Measurements from ENCODE around the gene ARID5B.

ARID5B gene

DNA sequence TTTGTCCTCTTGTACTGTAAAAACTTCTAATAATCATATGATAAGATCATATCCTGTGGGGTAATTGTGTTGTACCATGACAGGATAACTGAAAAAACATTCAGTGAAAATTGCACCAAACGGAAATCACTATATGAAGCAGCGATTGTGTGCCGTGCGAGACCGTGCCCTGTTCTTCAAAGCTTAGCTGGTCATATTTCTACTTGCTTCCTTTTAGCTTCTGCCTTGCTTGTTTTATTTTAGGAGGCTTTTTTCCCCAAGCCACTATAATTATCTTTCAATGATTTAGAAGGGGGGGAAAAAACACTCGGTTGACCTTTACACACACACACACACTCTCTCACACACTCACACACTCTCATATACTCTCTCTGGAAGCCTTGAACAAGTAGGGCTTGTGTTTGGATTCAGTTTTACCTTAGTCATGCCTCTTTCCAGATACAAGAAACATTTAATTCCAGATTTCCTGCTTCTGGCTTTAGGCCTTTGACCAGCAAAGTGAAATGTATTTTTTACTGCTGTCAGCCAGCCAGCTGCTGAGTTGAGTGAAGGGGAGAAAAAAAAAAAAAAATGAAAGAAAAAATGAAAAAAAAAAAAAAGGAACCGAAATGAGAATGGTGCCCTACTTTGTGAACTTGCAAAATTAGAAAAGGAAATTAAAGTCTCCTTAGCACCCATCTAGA is 181.4 kb downstream of the ARID5B start:
- peak; percentile 34 for DNase-seq

DNA sequence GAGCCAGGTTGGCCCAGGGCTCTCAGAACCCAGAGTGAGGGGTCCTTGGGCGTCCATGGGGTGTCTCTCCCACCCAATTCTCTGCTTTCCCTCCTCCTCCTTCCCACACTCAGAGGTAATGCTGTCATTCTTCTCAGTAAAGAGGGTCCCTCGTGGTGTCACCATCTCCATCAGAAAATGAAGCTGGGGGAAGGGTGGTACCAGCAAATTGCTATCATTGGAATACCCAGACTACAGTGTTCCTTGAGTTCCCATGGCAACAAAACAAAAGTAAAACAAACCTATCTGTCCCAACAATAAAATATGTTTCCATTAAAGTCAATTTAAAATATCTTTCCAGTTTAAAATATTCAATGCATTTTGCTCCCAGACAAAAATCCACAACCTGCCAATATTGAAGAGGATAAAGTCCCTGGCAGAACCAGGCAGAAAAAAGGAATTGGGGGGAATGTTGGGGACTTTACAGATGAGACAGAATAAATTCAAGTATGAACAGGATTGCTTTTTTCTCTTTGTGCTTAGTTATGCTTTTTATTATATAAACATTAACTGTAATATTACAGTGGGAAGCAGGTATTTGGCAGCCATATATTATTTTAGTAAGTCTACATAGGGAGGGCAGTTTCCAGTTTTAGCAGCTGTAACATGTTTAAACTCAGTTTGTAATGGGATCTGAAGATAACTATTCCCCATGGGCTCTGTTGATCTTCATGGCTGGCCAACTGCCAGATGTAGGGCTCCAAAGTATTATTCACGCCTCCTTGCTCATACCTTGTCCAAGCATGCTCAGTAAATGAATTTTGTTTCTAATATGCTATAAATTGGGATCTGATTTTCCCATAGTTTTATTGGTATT is 182.1 kb downstream of the ARID5B start:
- DNase-seq, result peak; percentile 45

DNA sequence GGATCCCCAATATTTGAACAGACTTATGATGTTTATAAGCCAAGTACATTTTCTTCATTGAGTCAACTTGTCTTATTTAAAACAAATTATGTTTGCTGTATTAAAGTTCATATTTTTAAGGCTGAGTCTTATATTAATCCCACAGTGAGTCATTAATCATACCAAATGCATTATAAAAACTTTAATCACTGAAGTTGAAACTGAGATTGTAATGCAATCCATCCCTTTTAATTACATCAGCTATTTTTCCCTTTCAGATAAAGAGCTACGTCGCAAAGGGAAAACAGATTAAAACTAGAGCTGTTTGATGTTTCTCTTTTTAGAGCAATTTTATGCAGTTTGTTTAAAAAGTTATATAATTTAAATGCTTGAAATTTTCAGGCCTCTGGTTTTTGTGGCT is 183.0 kb downstream of the ARID5B start:
- DNase-seq, result no peak

DNA sequence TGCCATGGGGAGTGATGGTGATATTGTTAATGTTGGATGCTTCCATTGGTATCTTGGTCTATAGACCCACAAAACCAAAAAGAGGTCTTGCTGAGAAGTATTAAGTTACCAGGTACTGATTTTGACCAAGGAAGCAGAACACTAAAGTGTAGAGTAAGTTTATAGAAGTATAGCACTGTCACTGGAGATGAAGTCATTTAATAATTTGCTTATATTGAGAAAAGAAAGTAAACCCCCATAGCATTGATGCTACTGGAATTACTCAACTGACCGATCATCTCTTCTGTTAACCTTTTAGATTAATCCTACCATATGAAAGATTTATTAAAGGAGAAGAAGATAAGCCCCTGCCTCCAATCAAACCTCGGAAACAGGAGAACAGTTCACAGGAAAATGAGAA is 183.9 kb downstream of the ARID5B start:
- no peak for DNase-seq

DNA sequence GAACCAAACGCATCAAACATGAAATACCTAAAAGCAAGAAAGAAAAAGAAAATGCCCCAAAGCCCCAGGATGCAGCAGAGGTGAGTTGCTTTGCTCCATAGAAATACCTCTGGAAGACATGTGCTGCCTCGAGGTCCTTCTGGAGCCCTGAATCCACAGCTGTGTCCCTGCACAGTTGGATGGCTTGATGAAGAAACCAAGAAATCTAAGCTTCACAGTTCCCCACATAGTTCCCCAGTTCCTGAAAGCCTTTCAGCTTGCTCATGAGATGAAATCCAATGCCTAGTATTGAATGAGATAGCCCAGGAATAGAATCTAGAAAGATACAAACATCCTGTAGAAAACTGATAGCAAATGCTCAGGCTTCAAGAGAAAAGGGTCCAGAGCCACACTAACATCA is 184.3 kb downstream of the ARID5B start:
- DNase-seq, result no peak

DNA sequence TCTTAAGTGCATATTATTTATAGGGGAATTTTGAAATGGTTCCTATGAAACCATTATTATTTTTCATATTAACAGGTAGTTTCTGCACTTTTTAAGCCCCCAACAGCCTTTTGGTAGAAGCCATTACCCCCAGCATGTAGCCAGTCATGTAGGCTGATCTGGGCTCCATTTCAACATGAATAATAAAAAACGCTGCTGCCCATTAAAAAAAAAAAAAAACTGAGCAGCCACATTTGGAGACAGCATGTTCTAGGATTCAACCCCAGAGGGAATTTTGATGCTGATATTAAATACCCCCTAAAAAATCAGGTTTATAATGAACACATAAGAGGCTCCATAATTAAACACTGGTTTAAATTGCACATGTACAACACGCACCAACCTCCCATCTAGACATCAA is 185.8 kb downstream of the ARID5B start:
- DNase-seq, result no peak

DNA sequence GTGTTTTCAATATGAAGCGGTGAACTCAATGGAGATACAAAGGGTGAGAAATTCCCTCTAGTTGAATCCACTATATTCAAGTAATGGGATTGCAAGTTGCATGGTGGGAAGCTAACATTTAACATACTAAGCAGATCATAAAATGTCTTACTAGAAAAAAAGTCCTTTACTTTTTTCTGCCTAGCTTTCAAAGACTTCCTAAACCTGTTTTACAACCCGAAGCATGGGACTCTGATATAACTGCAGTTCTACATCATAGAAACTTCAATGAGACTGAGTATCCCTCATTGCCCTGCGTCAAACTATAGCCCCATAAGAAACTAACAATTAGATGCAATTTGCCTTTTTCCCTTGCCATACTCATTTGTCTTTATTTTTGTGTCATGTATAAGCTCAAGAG is 187.3 kb downstream of the ARID5B start:
- no peak for DNase-seq

DNA sequence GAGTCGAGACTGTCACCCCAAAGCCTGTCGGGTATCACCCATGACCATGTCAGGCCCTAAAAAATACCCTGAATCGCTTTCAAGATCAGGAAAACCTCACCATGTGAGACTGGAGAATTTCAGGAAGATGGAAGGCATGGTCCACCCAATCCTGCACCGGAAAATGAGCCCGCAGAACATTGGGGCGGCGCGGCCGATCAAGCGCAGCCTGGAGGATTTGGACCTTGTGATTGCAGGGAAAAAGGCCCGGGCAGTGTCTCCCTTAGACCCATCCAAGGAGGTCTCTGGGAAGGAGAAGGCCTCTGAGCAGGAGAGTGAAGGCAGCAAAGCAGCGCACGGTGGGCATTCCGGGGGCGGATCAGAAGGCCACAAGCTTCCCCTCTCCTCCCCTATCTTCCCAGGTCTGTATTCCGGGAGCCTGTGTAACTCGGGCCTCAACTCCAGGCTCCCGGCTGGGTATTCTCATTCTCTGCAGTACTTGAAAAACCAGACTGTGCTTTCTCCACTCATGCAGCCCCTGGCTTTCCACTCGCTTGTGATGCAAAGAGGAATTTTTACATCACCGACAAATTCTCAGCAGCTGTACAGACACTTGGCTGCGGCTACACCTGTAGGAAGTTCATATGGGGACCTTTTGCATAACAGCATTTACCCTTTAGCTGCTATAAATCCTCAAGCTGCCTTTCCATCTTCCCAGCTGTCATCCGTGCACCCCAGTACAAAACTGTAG is 191.0 kb downstream of the ARID5B start:
- DNase-seq, result no peak

DNA sequence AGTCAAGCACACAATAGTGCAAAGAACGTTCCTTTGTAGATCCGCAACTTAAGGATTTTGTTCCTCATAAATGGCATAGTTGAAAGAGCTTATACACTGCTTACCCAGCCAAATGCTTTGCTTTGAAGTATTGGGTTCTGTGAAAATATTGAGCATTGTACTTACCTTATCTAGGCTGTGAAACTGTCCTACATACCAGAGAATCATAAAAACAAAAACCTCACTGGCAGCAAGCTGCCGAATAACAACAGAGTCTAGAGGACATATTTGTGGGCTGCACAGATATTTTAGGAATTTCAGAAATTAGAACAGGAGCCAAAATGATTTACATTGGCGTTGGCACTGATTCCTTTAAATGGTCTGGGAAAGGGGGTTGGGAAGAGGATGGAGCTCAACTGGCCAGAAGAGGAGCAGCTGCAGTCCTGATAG is 192.4 kb downstream of the ARID5B start:
- no peak for DNase-seq

DNA sequence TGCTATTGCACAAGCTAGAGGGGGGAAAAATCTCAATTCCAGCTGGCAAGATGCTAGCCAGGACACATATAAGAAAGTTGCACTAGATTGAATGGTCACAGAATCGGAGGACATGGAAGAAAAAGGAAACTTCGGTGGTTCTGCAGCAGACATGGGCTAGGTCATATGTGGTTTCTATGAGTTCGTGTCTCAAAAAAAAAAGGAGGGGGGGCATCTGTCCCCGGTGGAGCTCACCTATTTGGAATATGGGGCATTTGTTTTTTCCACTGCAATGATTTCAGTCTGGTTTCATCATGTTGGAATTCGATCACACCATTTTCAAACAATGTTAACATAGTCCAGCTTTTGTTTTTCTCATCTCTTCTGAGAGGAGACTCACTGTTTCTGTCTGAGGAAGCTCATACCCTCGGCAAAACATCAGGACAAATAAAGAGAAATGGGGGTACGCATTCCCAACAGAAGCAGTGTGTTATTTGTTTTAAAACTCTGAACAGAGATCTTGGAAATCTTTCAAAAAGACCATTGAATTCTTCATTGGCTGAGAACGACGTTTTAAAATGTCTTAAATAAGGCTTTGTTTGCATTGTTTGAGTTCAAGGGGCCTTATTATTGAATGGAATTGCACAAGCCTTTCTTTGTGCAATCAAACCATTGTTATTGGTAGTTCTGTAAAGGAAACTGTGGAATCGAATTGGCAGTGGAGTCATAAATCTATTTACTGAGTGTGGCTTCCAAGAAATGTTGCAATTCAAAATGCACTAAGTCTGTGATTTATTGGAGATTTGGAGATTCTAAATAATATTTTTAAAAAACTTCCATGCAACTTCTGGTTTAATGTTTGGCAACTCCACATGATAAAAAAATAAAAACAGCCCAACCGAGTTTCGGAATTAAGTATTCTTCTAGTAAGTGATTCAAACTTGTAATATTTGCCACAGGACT is 194.0 kb downstream of the ARID5B start:
- no peak for DNase-seq

DNA sequence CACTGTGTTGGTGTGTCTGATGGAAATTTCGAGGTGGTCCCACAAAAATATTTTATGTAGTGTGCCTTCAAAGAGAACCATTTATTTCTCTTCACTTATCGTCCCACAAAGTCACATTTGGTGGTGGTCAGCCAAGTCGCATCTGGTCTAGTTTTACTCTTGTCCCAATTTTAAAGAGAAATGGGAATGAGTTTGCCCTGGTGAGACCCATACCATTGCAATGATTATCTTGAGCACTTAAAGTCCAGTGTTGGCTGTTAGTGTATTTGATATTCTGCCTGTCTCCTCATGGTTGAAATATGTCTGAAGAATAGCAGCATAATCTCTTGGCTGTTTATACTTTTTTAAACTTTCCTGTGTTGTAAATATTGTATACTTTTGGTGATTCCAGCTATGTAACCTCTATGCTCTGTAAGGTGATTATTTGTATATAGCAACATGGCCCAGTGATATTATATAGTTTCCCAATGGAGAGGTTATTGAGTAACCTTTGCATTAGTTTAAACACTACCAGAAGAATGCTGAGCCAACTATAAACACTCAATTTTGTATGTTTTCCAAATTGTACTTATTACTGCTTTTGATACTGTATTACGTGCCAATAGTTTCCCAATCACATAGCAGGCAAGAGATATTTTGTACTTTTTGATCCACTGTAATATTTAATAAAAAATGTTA is 194.9 kb downstream of the ARID5B start:
- no peak for DNase-seq

DNA sequence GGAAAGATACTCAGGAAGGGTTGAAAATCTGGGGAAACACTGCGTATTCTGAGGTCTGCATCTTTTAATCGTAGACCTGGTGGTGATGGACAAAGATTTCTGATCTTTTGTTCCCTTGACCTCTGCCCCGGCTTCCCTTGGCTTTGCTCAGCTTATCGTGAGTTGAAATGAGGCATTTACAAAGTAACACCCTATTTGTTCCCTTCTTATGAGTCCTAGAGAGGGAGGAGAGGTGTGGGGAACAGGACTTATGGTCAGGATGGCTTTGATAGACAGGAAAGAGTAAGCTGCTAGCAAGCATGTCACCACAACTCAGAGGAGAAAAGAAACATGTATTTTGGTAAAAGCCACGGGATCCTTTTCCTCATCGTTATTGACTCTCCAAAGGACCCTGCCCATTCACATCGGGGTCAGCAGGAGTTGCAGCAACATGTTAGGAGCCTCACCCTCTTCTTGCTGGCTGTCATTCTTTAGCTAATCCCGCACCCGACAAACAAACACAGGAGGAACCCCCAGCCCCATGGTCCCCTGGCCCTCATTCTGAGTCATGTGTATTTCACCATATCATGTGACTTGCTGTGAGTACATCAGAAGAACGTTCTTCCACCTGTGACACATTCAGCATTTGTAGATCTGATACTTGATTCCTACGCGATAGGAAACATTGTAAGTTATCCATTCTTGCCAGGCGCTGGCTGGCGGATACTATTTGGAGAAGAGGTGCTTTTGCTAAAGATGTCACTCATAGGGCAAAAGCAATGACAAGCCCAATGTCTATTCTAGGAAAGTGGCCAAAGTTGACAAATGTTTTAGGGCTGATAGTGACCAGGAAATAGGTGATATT is 197.0 kb downstream of the ARID5B start:
- no peak for DNase-seq

DNA sequence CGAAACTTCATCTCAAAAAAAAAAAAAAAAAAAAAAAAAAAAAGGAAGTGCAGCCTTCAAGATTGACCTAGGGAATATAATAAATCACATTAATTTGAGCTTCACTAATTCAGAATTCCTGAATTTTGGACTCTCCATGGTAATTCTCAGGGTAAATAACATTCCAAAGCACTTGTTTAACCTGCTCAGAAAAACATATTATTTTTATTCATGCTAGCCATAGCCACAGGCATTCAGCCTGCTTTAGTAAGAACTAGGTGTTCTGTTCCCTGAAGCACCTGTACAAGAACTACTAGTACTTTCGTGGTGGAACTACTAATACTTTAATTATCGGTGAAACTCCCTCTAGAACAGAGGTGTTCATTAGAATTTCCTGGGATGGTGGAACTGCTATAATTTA is 197.8 kb downstream of the ARID5B start:
- DNase-seq, result no peak

DNA sequence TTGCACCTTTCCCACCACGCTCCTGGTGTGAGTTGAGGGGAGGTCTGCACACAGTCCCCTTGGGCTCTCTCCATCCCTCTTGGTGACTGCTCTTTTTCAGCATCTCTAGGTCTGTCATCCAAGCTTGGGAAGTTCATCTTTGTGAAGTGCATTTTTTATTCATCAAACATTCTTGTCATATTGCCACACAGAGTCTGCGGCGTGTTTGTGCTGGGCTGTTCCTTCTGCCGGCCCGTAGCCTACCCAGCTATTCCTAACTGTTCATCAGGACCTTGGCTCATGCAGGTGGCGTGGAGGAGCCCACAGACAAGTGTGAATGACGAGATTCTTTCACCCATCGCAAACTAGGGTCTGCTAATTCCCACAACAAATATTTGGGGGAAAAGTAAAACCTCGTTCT is 202.4 kb downstream of the ARID5B start:
- DNase-seq, result no peak

DNA sequence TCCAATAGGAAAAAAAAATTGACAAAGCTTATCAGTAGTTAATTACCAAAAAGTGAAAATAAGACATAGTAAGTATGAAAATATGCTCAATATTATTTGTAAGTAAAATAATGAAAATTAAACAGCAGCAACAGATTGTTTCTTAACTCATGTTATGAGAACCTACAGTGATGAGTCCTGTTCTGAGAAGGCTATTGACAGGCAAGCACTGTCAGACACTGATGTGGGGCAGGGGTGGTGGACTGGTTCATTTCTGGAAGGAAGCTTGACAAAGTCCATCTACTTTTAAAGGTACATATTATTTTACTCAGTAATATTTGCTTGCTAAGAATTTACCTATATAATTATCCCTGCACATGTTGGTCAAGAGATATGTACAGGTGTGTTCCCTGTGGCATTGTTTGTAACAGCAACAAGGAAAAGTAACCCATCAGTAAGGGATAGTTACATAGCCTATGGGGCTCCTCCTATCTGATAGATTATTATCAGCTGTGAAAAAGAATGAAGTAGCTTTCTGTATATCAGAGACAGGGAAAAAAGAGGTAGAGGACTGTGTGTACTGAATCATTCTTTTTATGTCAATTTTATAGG is 205.5 kb downstream of the ARID5B start:
- no peak for DNase-seq

DNA sequence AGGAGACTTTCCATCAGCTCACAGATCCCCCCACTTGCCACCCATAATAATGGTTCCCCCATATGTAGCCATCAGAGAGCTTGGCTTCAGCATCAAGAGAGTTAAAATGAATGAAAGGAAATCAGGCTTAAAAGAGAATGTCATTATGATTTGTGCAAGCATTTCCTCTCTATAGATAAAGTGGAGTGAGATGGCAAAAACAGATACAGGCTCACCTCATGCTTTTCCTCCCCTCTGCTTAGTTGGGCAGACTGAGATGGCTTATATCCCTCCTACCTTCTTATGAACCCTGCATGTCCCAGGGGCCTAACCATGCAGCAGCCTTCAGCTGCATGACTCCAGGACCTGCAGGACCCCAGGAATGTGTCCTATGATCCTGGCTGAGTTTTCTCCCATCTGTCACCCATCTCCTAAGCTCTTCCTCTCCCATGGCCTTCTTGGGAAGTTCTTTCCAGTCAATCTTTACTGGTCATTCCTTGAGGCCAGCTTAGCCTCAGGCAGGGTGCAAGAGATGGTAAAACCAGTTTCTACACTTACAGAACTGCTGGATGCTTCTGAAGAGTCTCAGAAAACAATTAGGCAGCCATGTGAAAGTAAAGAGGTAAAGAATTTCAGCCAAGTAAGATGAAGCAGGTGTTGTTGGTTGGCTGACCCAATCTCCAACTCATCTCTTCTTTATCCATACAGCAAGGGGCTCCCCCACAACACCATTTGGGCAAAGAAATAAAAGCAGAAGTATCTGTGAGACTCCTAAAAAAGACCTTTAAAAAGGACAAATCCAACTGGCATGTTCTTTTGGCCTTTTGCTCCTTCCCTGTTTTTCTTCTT is 207.5 kb downstream of the ARID5B start:
- no peak for DNase-seq

DNA sequence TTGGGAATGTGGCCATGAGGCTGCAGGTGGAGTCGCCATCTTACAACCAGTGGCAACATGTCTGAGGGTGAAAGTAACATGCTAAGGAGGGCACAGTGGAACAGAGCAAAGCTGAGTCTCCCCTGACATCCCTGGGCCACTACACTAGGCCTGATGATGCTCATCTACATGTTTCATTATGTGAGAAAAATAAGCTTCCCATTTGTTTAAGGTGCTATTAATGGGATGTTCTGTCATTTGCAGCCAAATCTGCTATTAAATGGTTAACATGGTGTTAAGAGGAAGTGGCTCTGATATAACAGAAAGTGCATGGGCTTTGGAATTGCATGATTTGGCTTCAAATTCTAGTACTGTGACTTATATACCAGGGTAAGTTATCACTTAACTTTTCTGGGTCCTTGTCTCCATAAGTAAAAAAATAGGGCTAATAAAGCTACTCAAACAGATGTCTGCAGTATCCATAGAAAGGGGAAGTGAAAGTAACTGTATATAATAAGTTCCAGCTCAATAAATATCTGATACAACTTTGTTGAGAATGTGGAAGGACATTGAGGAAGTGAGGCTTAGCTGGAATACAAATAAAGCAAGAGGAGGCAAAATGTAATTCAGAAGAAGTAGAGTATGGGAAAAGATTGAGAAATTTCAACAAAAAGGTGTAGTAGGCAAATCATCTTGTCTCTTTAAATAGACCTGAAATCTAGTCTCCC is 208.2 kb downstream of the ARID5B start:
- no peak for DNase-seq

DNA sequence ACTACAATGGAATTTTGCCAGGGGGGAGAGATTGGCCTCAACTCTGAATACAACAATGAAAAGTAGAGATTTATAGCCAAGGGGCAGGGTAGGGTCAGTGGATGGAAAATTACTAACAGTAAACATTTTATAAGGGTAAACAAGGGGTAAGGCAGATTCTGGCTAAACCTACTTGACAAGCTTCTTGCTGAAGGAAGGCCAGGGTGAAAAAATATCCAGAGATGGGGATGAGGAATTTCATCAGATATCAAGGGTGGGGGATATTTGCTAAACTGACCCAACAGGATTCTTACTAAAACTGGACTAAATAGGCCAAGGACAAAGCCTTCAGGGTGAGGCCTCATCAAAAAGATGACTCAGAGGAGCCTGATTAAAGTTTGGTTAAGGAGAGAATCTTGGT is 210.8 kb downstream of the ARID5B start:
- no peak for DNase-seq

DNA sequence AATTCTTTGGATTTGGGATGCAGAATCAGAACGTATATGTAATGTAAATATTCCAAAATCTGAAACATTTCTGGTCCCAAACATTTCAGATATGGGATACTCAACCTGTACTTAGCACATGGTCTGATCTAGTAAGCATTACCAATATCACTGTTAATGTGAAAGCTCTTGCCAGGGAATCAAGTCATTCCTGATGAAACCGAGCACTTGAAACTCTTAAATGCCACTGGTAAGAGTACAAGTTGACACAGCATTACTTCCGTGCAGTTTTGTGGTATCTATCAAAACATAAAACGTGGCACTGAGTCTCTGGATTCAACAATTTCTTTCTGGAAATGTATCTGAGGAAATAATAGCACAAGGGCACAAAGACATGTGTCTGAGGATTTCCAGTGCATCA is 211.5 kb downstream of the ARID5B start:
- DNase-seq, result no peak

All from CD4-positive, alpha-beta T cell treated with Interferon gamma for 1 hour (primary cell).